HG02678 (cell line): ENCODE data around the gene SPA17.

Source experiments
- ATAC-seq: cut with Tn5 transposase; IDR thresholded peaks from one replicate; pipeline ENCODE4 v1.9.1; 2021; ENCODE audit warnings: mild to moderate bottlenecking, moderate library complexity; ENCODE audit not compliant: unreplicated experiment

The SPA17 gene

GRCh38 chr11:124722176-124722575 is 48.5 kb downstream of the SPA17 start:
- ATAC-seq = no peak

GRCh38 chr11:124724979-124725718 is 51.4 kb downstream of the SPA17 start:
- ATAC-seq = peak; percentile 95

DNA sequence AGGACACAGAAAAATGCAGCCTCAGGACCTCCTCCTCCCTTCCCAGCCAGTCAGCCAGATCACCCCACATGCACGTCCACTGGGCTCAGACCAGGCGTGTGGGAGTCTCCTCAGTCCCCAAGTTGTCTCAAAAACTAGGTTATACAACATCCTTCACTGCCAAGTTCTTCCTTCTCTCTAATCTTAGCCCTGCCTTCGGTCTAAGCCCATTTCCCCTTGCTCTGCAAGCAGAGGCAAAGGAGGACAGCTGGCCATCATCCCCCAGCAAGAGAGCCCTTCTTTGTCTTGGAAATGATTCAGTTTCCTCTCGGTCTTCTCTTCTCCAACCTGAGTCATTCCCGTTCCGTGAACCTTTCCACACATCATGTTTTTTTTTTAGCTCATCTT is 52.0 kb downstream of the SPA17 start:
- ATAC-seq = peak; percentile 10

DNA sequence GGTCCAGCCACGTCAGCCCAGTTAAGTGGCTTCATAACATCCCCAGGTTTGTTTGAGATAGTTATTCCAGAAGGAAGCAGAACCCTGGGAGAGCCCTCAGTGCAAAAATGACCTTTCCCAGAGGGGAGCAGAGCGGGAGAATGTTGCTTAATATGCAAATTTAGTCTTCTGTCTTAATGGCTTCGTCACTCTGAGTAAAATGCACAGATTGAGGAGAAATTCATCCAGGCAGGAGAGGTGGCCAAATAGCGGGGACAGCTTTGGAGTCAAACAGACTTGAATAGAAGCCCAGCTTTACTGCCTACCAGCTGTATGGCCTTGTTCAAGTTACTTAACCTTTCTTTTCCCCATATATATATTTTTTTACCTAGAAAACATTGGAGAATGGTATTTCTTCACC is 53.8 kb downstream of the SPA17 start:
- no peak for ATAC-seq

DNA sequence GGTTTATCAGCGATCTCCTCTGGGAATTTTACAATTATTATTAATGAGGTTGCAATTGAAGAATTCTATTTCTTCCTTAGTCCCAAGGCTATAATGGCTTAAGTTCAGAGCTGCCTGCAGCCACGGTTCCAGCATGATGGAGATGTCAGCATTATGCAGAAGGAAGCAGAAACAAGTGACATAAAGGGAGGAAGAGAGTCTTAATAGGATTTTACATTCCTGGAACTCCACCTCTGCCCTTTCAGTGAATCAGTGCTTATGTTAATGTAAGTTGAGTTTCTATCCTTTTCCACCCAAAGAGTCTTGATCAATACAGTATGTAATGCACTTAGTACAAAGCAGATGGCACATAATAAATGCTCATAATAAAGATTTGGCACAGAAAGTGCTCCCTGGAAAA is 54.4 kb downstream of the SPA17 start:
- no peak for ATAC-seq

DNA sequence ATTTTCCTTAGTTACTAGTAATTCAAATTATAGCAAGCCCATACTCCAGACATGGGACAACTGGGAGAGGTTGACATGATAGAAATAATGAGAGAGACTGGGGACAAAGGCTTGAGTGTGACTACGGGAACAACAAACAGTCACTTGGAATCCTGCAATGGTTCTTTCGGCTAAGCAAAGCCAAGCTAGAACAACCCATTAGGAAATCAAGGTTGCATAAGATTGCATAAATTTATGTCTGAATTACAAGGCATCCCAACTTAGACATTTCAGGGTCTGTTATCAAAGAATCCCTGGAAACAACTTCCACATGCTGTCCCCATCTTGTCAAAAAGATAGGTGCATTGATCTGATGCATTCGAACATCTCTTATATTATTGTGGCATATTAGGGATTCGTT is 55.9 kb downstream of the SPA17 start:
- no peak for ATAC-seq

DNA sequence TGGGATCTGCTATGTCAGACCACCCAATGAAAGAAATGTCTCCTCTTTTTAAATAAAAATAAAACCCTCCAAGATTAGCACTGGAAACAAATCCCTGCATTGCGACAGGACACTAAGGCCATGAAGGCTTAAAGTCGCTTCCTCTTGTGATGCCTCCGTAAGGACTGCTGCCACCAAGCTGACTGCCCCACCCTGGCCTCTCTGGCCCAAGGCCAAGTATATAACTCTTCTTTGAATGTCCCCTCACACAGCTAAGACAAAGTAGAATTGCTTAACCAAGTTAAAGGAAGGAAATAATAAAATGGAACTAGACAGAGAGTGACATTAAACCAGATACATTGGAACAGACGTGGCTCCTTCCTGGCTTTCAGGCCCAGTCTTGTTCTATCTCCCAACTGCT is 58.5 kb downstream of the SPA17 start:
- no peak for ATAC-seq

DNA sequence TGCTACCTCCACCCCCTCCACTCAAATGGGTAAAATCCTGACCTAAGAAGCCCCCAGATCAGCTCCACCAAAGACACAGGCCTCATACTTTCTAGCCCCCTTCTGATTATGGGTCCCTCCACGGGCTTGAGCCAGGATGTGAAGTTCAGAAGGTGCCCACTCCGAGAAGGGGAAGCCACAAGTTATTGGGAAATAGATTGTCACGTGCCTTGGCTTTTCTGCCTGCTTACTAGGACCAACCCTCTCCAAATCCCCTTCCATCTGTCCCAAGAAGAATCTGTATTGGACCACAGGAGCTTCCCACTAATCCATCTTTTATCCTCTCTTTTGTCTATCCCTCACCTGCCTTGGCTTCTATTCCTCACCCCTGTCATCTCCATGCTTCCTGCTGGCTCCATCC is 63.0 kb downstream of the SPA17 start:
- no peak for ATAC-seq

DNA sequence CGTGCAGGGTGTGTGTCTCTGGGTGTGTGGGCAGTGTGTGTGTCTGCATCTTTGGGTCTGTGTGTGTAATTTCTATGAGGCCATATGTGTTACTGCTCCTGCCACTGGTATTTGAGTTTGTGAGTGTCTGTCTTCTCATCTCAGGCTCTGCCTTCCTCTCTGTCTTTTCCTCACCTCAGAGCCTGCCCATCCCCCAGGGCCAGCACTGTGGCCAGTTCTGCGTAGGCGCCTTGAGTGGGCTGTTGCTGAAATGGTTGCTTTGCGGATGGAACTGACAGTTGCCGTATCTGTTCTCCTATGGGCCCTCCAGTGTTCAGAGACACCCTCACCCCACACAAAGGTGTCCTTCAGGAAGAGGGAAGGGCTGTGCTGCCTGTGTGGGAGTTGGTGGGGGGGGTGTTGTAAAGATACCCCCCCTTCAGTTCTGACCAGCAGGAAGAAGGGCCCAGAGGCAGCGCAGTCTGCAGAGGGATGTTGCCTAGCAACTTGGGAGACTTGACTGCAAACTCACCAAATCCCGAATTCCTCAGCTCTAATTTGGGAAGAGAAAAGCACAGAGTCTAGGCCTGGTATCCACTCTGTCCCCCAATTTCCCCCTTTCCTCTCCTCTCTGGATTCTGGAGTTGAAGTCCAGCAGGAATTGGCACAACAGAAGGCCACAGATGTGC is 64.1 kb downstream of the SPA17 start:
- ATAC-seq = no peak

DNA sequence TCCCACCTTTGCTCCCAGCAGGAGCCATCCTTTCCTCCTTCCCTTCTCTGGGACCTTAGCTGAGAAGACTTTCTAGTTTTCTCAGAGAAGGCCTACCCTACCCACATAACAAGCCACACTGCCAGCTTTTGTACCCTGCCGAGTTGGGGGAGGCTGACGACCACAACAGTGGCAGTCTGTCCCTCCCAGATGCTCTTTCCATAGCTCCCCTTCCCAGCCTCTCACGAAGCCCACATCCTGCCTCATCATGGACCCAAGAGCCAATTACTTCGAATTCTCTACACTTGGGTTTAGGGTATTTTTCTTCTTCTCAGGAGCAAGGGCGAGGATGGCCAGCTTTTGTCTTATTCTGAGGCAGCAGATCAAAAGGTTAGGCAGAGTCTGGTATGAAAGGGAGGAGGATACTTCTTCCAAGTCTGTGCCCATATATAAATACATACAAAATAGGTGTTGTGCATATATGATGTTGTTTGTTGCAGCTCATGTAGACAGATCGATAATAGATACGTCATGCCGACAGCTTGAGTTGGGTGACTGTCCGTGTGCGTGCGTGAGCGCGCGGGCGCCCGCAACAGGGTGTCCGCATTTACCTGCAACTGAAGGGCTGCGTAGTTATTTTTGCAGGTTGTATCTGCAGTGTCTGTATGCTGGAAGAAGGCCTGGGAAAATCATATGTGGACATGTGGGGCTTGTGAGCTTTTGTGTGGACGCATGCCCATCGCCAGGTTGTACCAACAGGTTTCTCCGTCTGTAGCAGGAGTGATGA is 65.2 kb downstream of the SPA17 start:
- ATAC-seq = no peak

GRCh38 chr11:124739479-124740276 is 66.0 kb downstream of the SPA17 start, which contains the start of gene NRGN:
TSS of gene NRGN (plus strand) at chr11:124739942. CDS start at chr11:124740085, 143 bp downstream.
- ATAC-seq = peak; percentile 99

DNA sequence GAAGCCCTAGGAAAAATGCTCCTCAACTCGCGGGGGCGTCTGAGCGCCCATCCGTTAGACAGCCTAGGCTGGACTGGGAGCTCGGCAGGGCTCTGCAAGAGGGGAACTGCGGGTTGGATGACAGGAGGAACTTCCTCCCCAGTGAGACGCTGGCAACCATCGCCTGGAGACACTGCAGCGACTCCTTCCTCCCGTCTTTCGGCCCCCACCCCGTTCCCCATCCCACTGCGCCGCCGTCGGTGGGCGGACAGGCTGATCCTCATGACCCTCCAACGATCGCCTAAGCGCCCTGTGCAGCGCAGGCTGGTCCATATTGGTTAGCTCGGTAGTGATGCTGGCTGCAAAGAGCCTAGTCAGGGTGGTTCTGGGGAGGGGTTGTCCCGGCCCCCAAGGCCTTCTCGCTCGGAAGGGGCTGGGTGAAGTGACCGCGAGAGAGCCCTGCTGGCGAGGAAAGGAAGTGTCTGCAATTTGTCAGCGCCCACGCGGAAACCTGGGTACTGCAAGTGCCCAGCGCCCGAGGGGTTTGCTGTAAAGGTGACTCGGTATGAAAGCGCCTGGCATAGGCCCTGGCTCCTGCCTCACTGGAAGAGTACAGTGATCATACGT is 66.7 kb downstream of the SPA17 start:
- peak; percentile 39 for ATAC-seq

DNA sequence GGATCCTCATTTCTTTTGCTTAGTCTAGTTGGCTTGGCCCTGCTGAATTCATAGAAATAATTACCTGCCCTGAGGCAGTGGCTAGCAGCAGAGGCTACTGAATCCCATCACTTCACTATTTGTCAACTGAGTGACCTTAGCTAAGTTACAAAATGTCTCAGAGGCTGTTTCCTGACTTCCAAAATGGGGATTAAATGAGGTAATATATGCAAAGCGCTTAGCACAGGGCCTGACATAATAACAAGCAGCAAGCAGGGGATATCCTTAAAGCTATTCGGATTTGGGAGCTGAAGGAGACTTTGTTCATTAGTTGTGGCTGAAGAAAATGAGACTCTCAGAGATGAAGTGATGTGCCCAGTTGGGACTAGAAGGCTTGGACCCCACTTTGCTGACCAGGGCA is 68.9 kb downstream of the SPA17 start:
- no peak for ATAC-seq

DNA sequence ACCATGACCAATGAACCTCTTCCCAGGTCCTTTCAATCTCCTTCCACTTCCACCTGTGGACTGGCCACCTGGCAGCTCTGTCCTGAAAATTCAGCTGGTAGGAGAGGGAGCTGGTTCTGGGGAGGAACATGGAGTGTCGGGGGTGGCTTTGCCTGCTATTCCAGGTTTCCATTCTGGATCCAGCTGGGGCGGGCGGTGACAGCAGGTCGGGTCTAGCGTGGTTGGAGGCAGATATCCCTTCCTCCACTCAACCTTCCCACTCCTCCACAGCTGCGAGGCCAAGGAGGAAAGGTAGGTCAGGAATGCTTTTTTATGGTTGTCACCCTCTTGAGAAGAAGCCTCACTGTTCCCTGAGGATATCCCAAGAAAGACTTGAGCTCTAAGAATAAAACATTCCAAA is 69.3 kb downstream of the SPA17 start:
- ATAC-seq = no peak

DNA sequence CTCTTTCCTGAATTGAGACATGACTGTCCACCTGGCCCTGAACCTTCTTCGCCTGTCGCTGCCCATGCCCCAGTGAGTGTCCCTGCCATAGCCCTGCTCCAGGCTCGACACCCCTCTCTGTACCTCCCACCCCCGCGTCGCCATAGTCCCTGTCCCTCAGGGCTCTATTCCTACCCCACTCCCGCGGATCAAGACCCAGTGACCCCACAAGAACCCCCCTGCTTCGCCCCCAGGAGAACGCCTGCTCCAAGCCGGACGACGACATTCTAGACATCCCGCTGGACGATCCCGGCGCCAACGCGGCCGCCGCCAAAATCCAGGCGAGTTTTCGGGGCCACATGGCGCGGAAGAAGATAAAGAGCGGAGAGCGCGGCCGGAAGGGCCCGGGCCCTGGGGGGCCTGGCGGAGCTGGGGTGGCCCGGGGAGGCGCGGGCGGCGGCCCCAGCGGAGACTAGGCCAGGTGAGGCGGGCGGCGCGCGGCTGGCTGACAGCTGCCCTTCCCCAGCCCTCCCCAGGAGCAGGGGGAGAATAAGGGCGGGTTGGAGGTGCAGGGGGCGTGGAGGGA is 71.6 kb downstream of the SPA17 start:
- ATAC-seq = no peak

- ATAC-seq = peak; percentile 16
Measured at GRCh38 chr11:124745835-124746620, 72.3 kb downstream of the SPA17 start.

GRCh38 chr11:124746621-124747243 is 73.0 kb downstream of the SPA17 start:
- peak; percentile 94 for ATAC-seq
